HepG2 (cell line): ENCODE data around the gene SEMA3B. TPM values are rescaled to one million over a fixed set of nuclear protein-coding genes. Genes with fewer than 3 reads are reported as not detected.

Experiments used
- ASH2L ChIP-seq: fragments of 300-600, 200-600 bp; sonication (generic); IDR thresholded peaks from 2 replicates; pipeline ENCODE4 v1.7.0; 2017; ENCODE audit warnings: low read depth, mild to moderate bottlenecking, moderate library complexity, mixed read lengths, low read length; ENCODE audit not compliant: insufficient read length
- CBX2 ChIP-seq, 2 experiments: fragments of 200-600 bp in 1 of 2; sonication (generic); formaldehyde crosslinking in 1 of 2; IDR thresholded peaks; 2 replicates each; pipeline versions ENCODE4 v1.7.0 to v1.8.1; 2018 to 2022; ENCODE audit warnings: low read depth in 2 of 2, low read length in 1 of 2, mild to moderate bottlenecking in 1 of 2, missing genetic modification reagents in 1 of 2
- CHD2 ChIP-seq: IDR thresholded peaks from 2 replicates; pipeline ENCODE4 v1.6.1; 2011; ENCODE audit warnings: low read depth, low read length, improper control_type of control experiment
- DNMT1 ChIP-seq: sonication (generic); formaldehyde crosslinking; IDR thresholded peaks from 2 replicates; pipeline ENCODE4 v1.5.1; 2020; ENCODE audit warnings: mild to moderate bottlenecking, missing genetic modification reagents
- FOXP4 ChIP-seq: sonication (generic); formaldehyde crosslinking; IDR thresholded peaks from 2 replicates; pipeline ENCODE4 v1.4.0; 2020; ENCODE audit warnings: missing genetic modification reagents
- HDAC1 ChIP-seq: sonication (generic); formaldehyde crosslinking; IDR thresholded peaks from 2 replicates; pipeline ENCODE4 v1.5.1; 2020; ENCODE audit warnings: mild to moderate bottlenecking, missing genetic modification reagents
- ISL2 ChIP-seq: sonication (generic); formaldehyde crosslinking; IDR thresholded peaks from 2 replicates; pipeline ENCODE4 v1.5.0; 2020; ENCODE audit warnings: missing genetic modification reagents
- MED8 ChIP-seq: sonication (generic); formaldehyde crosslinking; IDR thresholded peaks from 2 replicates; pipeline ENCODE4 v1.8.1; 2023; ENCODE audit warnings: mild to moderate bottlenecking, missing genetic modification reagents; ENCODE audit not compliant: insufficient replicate concordance
- MTF1 ChIP-seq: sonication (generic); formaldehyde crosslinking; IDR thresholded peaks from 2 replicates; pipeline ENCODE4 v1.5.0; 2020; ENCODE audit warnings: missing genetic modification reagents
- NRL ChIP-seq: sonication (generic); formaldehyde crosslinking; IDR thresholded peaks from 2 replicates; pipeline ENCODE4 v1.5.0; 2020; ENCODE audit warnings: missing genetic modification reagents, mild to moderate bottlenecking, moderate library complexity, borderline replicate concordance
- PHF20 ChIP-seq: sonication (generic); formaldehyde crosslinking; IDR thresholded peaks from 2 replicates; pipeline ENCODE4 v1.5.0; 2020; ENCODE audit warnings: mild to moderate bottlenecking, missing genetic modification reagents
- SALL1 ChIP-seq: sonication (generic); formaldehyde crosslinking; IDR thresholded peaks from 2 replicates; pipeline ENCODE4 v1.8.0; 2022; ENCODE audit warnings: mild to moderate bottlenecking, missing genetic modification reagents
- SRSF4 ChIP-seq: fragments of 200-400 bp; formaldehyde crosslinking; IDR thresholded peaks from one replicate; pipeline ENCODE4 v1.6.1; 2018; ENCODE audit warnings: mild to moderate bottlenecking, low read depth, low read length, moderate library complexity; ENCODE audit not compliant: poor library complexity, severe bottlenecking
- TBL1XR1 ChIP-seq: fragments of 150-350 bp; IDR thresholded peaks from 2 replicates; pipeline ENCODE4 v1.6.1; 2014; ENCODE audit warnings: borderline replicate concordance, low read length; ENCODE audit not compliant: partially characterized antibody
- ZMYM4 ChIP-seq: sonication (generic); formaldehyde crosslinking; IDR thresholded peaks from 2 replicates; pipeline ENCODE4 v1.8.1; 2023; ENCODE audit warnings: mild to moderate bottlenecking, missing genetic modification reagents
- ZNF24 ChIP-seq: fragments of 450-650 bp; IDR thresholded peaks from 2 replicates; pipeline ENCODE4 v1.6.1; 2017; ENCODE audit warnings: antibody characterized with exemption, mild to moderate bottlenecking
- ZNF383 ChIP-seq: sonication (generic); formaldehyde crosslinking; IDR thresholded peaks from 2 replicates; pipeline ENCODE4 v1.4.0; 2020; ENCODE audit warnings: missing genetic modification reagents, mild to moderate bottlenecking, borderline replicate concordance
- ZNF549 ChIP-seq: sonication (generic); formaldehyde crosslinking; IDR thresholded peaks from 2 replicates; pipeline ENCODE4 v1.5.0; 2020; ENCODE audit warnings: missing genetic modification reagents
- ZNF607 ChIP-seq: sonication (generic); formaldehyde crosslinking; IDR thresholded peaks from 2 replicates; pipeline ENCODE4 v1.5.1; 2020; ENCODE audit warnings: missing genetic modification reagents, mild to moderate bottlenecking, borderline replicate concordance
- ZNF747 ChIP-seq: sonication (generic); formaldehyde crosslinking; IDR thresholded peaks from 2 replicates; pipeline ENCODE4 v1.8.1; 2023; ENCODE audit warnings: missing genetic modification reagents, mild to moderate bottlenecking, borderline replicate concordance
- ZNF891 ChIP-seq: sonication (generic); formaldehyde crosslinking; IDR thresholded peaks from 2 replicates; pipeline ENCODE4 v1.5.0; 2020; ENCODE audit warnings: mild to moderate bottlenecking, missing genetic modification reagents
- polyA plus RNA-seq, 8 experiments: library from polyadenylated mRNA; depleted of rRNA in 3 of 8; stranded (reverse) in 7 of 8; unstranded in 1 of 8; fragments of >200 nt; fragmentation: Illumina TruSeq in 4 of 8; extraction: Trizol in 4 of 8; gene quantifications; 2 replicates each; pipeline versions ENCODE4 v1.2.1 to v1.2.3, GENCODE V29; 2011 to 2016; ENCODE audit warnings: low read depth in 4 of 8, missing spikeins in 1 of 8, mixed read lengths in 1 of 8; ENCODE audit not compliant: insufficient read depth in 1 of 8
- total RNA-seq, 5 experiments: library from RNA; depleted of rRNA; stranded (reverse); fragments of >200 nt; fragmentation: Illumina TruSeq; extraction: Trizol; gene quantifications; 2 replicates each; pipeline ENCODE4 v1.2.3, GENCODE V29; 2016; ENCODE audit warnings: low read depth in 1 of 5
- TF ChIP-seq, protein P1 (sequence below): sonication (generic); formaldehyde crosslinking; IDR thresholded peaks from 2 replicates; pipeline ENCODE4 v1.4.0; 2020; ENCODE audit warnings: missing genetic modification reagents, borderline replicate concordance

SEMA3B gene
- total and polyA plus RNA-seq, 2 of the 13 experiments (the other 11 are each of a cell fraction or from before 2014, with no cell fraction given) = 93.2 to 158 TPM

DNA sequence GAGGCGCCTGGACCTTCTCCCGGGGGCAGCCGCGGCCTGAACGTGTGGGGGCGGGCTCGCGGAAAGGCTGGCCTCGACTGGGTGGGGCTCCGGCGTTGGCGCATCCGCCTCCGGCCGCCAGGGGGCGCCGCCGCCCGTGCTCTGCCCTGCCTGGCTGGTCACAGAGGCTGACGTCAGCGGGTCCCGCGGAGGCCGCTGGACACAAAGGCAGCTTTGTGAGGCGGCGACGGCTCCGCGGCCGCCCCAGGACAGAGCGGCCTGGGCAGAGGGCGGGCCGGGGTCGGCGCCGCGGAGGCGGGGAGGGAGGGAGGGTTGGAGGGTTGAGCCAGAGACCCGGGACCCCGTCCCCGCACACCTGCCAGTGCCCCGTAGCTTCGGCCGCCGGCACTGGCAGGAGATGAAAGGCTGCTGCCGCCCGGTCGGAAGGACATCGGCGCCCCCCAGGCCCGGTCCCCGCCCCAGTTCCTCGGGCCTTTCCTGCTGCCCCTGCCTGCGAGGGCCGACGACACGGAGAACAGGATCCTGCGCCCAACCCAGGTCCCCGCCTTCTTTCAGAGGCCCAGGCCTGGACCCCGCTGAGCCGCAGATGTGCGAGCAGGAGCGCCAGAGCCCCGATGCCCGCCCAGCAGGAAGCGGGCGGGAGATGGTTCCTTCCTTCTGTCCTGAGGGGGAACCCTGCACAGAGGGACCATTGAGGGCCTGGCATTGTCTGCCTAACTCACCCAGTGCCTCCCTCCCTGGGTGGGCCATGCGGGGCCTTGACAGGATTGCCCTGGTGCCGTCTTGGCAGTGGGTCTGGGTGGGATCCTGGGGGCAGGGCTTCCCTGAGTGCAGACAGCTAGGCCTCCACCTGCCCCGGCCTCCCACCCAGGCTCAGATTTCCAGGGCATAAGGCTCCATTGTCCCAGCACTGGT lies 8.7 kb upstream of the SEMA3B start (continued):
- TF ChIP-seq ASH2L (peak; percentile 37), PHF20 (no peak; the same call in 1 of the 2 replicates), ZNF383 (CRISPR knock-in tag) (no peak), MED8 (CRISPR knock-in tag) (peak; percentile 97), NRL (peak; percentile 48; the same call in 1 of the 2 replicates), SALL1 (CRISPR knock-in tag) (peak; percentile 69), CHD2 (no peak), ISL2 (CRISPR knock-in tag) (peak; percentile 87), ZNF549 (CRISPR knock-in tag) (no peak), ZMYM4 (CRISPR knock-in tag) (peak; percentile 54; the same call in 1 of the 2 replicates), ZNF891 (CRISPR knock-in tag) (no peak; the same call in 1 of the 2 replicates), ZNF747 (CRISPR knock-in tag) (peak; percentile 89; the same call in 1 of the 2 replicates), DNMT1 (CRISPR knock-in tag) (0 out of 2 replicates have a peak, but pooled peaks have one; percentile 20), MTF1 (CRISPR knock-in tag) (0 out of 2 replicates have a peak, but pooled peaks have one; percentile 48), FOXP4 (CRISPR knock-in tag) (peak; percentile 67; the same call in 1 of the 2 replicates), HDAC1 (CRISPR knock-in tag) (peak; percentile 83), SRSF4 (no peak), ZNF24 (no peak; the same call in 1 of the 2 replicates), ZNF607 (peak; percentile 83; the same call in 1 of the 2 replicates), TBL1XR1 (peak; percentile 13), CBX2 (IDR thresholded peaks at IDR 0.05; ENCODE audit: low read depth, low read length) (no peak), CBX2 (CRISPR knock-in tag; IDR thresholded peaks at IDR 0.05; ENCODE audit: low read depth) (no peak)
- TF ChIP-seq, protein P1, sequence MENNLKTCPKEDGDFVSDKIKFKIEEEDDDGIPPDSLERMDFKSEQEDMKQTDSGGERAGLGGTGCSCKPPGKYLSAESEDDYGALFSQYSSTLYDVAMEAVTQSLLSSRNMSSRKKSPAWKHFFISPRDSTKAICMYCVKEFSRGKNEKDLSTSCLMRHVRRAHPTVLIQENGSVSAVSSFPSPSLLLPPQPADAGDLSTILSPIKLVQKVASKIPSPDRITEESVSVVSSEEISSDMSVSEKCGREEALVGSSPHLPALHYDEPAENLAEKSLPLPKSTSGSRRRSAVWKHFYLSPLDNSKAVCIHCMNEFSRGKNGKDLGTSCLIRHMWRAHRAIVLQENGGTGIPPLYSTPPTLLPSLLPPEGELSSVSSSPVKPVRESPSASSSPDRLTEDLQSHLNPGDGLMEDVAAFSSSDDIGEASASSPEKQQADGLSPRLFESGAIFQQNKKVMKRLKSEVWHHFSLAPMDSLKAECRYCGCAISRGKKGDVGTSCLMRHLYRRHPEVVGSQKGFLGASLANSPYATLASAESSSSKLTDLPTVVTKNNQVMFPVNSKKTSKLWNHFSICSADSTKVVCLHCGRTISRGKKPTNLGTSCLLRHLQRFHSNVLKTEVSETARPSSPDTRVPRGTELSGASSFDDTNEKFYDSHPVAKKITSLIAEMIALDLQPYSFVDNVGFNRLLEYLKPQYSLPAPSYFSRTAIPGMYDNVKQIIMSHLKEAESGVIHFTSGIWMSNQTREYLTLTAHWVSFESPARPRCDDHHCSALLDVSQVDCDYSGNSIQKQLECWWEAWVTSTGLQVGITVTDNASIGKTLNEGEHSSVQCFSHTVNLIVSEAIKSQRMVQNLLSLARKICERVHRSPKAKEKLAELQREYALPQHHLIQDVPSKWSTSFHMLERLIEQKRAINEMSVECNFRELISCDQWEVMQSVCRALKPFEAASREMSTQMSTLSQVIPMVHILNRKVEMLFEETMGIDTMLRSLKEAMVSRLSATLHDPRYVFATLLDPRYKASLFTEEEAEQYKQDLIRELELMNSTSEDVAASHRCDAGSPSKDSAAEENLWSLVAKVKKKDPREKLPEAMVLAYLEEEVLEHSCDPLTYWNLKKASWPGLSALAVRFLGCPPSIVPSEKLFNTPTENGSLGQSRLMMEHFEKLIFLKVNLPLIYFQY (CRISPR knock-in tag) = peak; percentile 84; the same call in 1 of the 2 replicates
